Measurements from ENCODE around the gene KRTAP10-4. TPM values are rescaled to one million over a fixed set of nuclear protein-coding genes. Genes with fewer than 3 reads are reported as not detected.
A peak's percentile ranks its signal among the peaks of the same experiment; 100 is the strongest.

The KRTAP10-4 gene
- total and polyA plus RNA-seq, 12 donors, result not detected

GRCh38 chr21:44533891-44534627 is 39.5 kb upstream of the KRTAP10-4 start:
- peak in 1 of 7 donors; percentile 13 for DNase-seq
- no peaks in the 10 kb centered on the region for H3K27me3 ChIP-seq
- H3K4me3 ChIP-seq, result no peak overlapping the region
- H3K4me1 ChIP-seq (replicated peaks in 1 of 2), result no peaks in the 10 kb centered on the region
- 85 to 91% (median 89%) methylated on average over 6 to 21 of the region's 21 CpGs for WGBS, 4 donors
- no peak for TF ChIP-seq CTCF (IDR thresholded peaks at IDR 0.05)
- TF ChIP-seq POLR2A (IDR thresholded peaks at IDR 0.05), result no peak
- no peak overlapping the region for H3K27ac ChIP-seq
- H3K9me3 ChIP-seq (replicated peaks in 1 of 3), result no peaks in the 10 kb centered on the region
- intact Hi-C loops (cut with DNase I), result no loop called here
- no peaks in the 10 kb centered on the region for H3K36me3 ChIP-seq (replicated peaks in 1 of 2)

- Histone ChIP-seq H3K36me3 (replicated peaks in 1 of 2) (no peaks in the 10 kb centered on the region), H3K4me3 (no peak overlapping the region), H3K27ac (no peak overlapping the region), H3K4me1 (replicated peaks in 1 of 2) (no peaks in the 10 kb centered on the region), H3K27me3 (no peaks in the 10 kb centered on the region), H3K9me3 (replicated peaks in 1 of 3) (no peaks in the 10 kb centered on the region)
- WGBS, 4 donors, result 87 to 99% (median 91%) methylated on average over 6 of the region's 6 CpGs
- TF ChIP-seq POLR2A (IDR thresholded peaks at IDR 0.05) (no peak), CTCF (IDR thresholded peaks at IDR 0.05) (no peak)
- intact Hi-C loops (cut with DNase I), result no loop called here
- DNase-seq, result peak in 1 of 7 donors; percentile 5
Measured at GRCh38 chr21:44534688-44535087, 38.8 kb upstream of the KRTAP10-4 start.

- peak in 1 of 7 donors; percentile 1 for DNase-seq
Measured at GRCh38 chr21:44535963-44536362, 37.6 kb upstream of the KRTAP10-4 start.

More at GRCh38 chr21:44535963-44536362, 37.6 kb upstream of the KRTAP10-4 start:
- H3K27ac ChIP-seq, result no peak overlapping the region
- no peaks in the 10 kb centered on the region for H3K36me3 ChIP-seq (replicated peaks in 1 of 2)
- intact Hi-C loops (cut with DNase I), result no loop called here
- H3K9me3 ChIP-seq (replicated peaks in 1 of 3), result no peaks in the 10 kb centered on the region
- H3K4me1 ChIP-seq (replicated peaks in 1 of 2), result no peaks in the 10 kb centered on the region
- TF ChIP-seq POLR2A (IDR thresholded peaks at IDR 0.05) (no peak), CTCF (IDR thresholded peaks at IDR 0.05) (no peak)
- 50 to 71% (median 61%) methylated on average over 7 of the region's 7 CpGs for WGBS, 4 donors
- no peak overlapping the region for H3K4me3 ChIP-seq
- H3K27me3 ChIP-seq, result no peaks in the 10 kb centered on the region
